MCF 10A (cell line): ENCODE data around the gene CLEC16A. TPM values are rescaled to one million over a fixed set of nuclear protein-coding genes. Genes with fewer than 3 reads are reported as not detected.

Source experiments
- BruUV-seq: library from RNA; stranded (reverse); fragments of 400-500 nt; replicated peaks from 2 replicates; lab custom pipeline; 2021; lab: Mats Ljungman, UMichigan
- CTCF ChIA-PET: fragments of 300-600 bp; sonication (Branson Sonifier 250); formaldehyde crosslinking; extraction: SDS; loops from one replicate; lab custom pipeline; 2021; ENCODE audit warnings: antibody characterized with exemption, inconsistent platforms; lab: Yijun Ruan, JAX
- POLR2A ChIA-PET: fragments of 300-600, 350-650 bp; sonication (Branson Sonifier 250); formaldehyde crosslinking; extraction: SDS; loops from one replicate; lab custom pipeline; 2020; ENCODE audit warnings: antibody characterized with exemption, inconsistent platforms; lab: Yijun Ruan, JAX
- DNase-seq: peaks from one replicate; pipeline ENCODE4 v3.0.0-alpha.2; 2018; ENCODE audit not compliant: unreplicated experiment
- H3K27ac Mint-ChIP-seq: one replicate; pipeline ENCODE4 v1.8.0; 2022; ENCODE audit warnings: mild to moderate bottlenecking, low read depth, mixed read lengths; ENCODE audit not compliant: unreplicated experiment
- H3K27me3 Mint-ChIP-seq: one replicate; pipeline ENCODE4 v1.8.0; 2022; ENCODE audit warnings: mixed read lengths; ENCODE audit not compliant: insufficient read depth, unreplicated experiment
- H3K36me3 Mint-ChIP-seq: one replicate; pipeline ENCODE4 v1.8.0; 2022; ENCODE audit warnings: mild to moderate bottlenecking, moderate library complexity, mixed read lengths; ENCODE audit not compliant: insufficient read depth, unreplicated experiment
- H3K4me1 Mint-ChIP-seq: one replicate; pipeline ENCODE4 v1.8.0; 2022; ENCODE audit warnings: mixed read lengths; ENCODE audit not compliant: insufficient read depth, unreplicated experiment
- H3K4me3 Mint-ChIP-seq: one replicate; pipeline ENCODE4 v1.8.0; 2022; ENCODE audit warnings: mild to moderate bottlenecking, moderate library complexity, mixed read lengths; ENCODE audit not compliant: unreplicated experiment
- H3K9me3 Mint-ChIP-seq: one replicate; pipeline ENCODE4 v1.8.0; 2022; ENCODE audit warnings: mixed read lengths; ENCODE audit not compliant: unreplicated experiment
- CTCF ChIP-seq: fragments of 200-600 bp; IDR thresholded peaks from one replicate; pipeline ENCODE4 v1.8.0; 2022; ENCODE audit warnings: antibody characterized with exemption, mild to moderate bottlenecking; ENCODE audit not compliant: unreplicated experiment
- intact Hi-C: fragments of 100-400 bp; cut with micrococcal nuclease; formaldehyde crosslinking; loops from 2 replicates; pipeline ENCODE4 v1.14.1; 2022
- total RNA-seq: library from RNA; stranded (reverse); gene quantifications from 2 replicates; pipeline ENCODE4 v1.2.3, GENCODE V29; 2022

CLEC16A gene
- total RNA-seq, 1 experiment from 2014 or later: 32.4 TPM

- H3K4me3 Mint-ChIP-seq: no peak overlapping the region
Measured at GRCh38 chr16:11114366-11115164, 170.2 kb downstream of the CLEC16A start.

GRCh38 chr16:11117576-11118211 is 173.3 kb downstream of the CLEC16A start:
- no peak for DNase-seq
- ChIA-PET POLR2A (no interaction called here), CTCF (no interaction called here)
- Mint-ChIP-seq H3K36me3 (peaks cover 10% of the 10 kb centered on the region), H3K27me3 (no peaks in the 10 kb centered on the region), H3K9me3 (no peaks in the 10 kb centered on the region), H3K4me3 (no peak overlapping the region), H3K27ac (no peak overlapping the region), H3K4me1 (peaks cover 11% of the 10 kb centered on the region)
- intact Hi-C loops: no loop called here
- BruUV-seq: no TSS peak
- TF ChIP-seq CTCF: no peak

More at GRCh38 chr16:11114366-11115164, 170.2 kb downstream of the CLEC16A start:
- TF ChIP-seq CTCF: no peak
- no peak overlapping the region for H3K27ac Mint-ChIP-seq
- intact Hi-C loops: no loop called here
- POLR2A ChIA-PET: interaction anchor here (0.6 kb wide), 1 partner anchor 286 kb away, joined by 4 read pairs; no protein-coding TSS in a partner anchor
- no peak for DNase-seq
- no TSS peak for BruUV-seq
- H3K9me3 Mint-ChIP-seq: no peaks in the 10 kb centered on the region
- H3K4me1 Mint-ChIP-seq: peaks cover 11% of the 10 kb centered on the region
- CTCF ChIA-PET: no interaction called here
- H3K36me3 Mint-ChIP-seq: no peaks in the 10 kb centered on the region
- no peaks in the 10 kb centered on the region for H3K27me3 Mint-ChIP-seq

- BruUV-seq: no TSS peak
- Mint-ChIP-seq H3K9me3 (no peaks in the 10 kb centered on the region), H3K36me3 (peaks cover 18% of the 10 kb centered on the region), H3K4me3 (no peak overlapping the region), H3K4me1 (peaks cover 6% of the 10 kb centered on the region), H3K27me3 (no peaks in the 10 kb centered on the region), H3K27ac (no peak overlapping the region)
- intact Hi-C loops: no loop called here
- no peak for DNase-seq
- ChIA-PET POLR2A (no interaction called here), CTCF (no interaction called here)
- no peak for TF ChIP-seq CTCF
Measured at GRCh38 chr16:11118479-11118878, 174.1 kb downstream of the CLEC16A start.

- DNase-seq: no peak
- intact Hi-C loops: no loop called here
- Mint-ChIP-seq H3K36me3 (peaks cover 38% of the 10 kb centered on the region), H3K4me1 (no peaks in the 10 kb centered on the region), H3K4me3 (no peak overlapping the region), H3K27me3 (no peaks in the 10 kb centered on the region), H3K9me3 (no peaks in the 10 kb centered on the region), H3K27ac (no peak overlapping the region)
- CTCF ChIA-PET: interaction anchor here (0.5 to 1.2 kb wide), 6 partner anchors 8 to 137 kb away, joined by 3 to 4 read pairs (median 3); no protein-coding TSS in a partner anchor
- no peak for TF ChIP-seq CTCF
- POLR2A ChIA-PET: no interaction called here
- no TSS peak for BruUV-seq
Measured at GRCh38 chr16:11121083-11121608, 176.8 kb downstream of the CLEC16A start.
